Middle frontal gyrus (tissue), 1 donor: ENCODE data around the gene COPB1.

Source experiments
- DNase-seq: peaks from one replicate; pipeline ENCODE4 v3.0.0-alpha.2; 2015; ENCODE audit warnings: low spot score; ENCODE audit errors: extremely low spot score

COPB1 gene

GRCh38 chr11:14506532-14506931 is 6.9 kb upstream of the COPB1 start:
- DNase-seq: no peak

GRCh38 chr11:14503023-14503422 is 3.4 kb upstream of the COPB1 start:
- DNase-seq: no peak

GRCh38 chr11:14502039-14502438 is 2.4 kb upstream of the COPB1 start:
- no peak for DNase-seq

GRCh38 chr11:14500181-14500651 is 605 bp upstream of the COPB1 start:
- no peak for DNase-seq

GRCh38 chr11:14499178-14499559 is 442 bp downstream of the COPB1 start:
- no peak for DNase-seq

- no peak for DNase-seq
Observed at GRCh38 chr11:14480716-14481115, 18.9 kb downstream of the COPB1 start.

GRCh38 chr11:14471127-14471526 is 28.5 kb downstream of the COPB1 start:
- no peak for DNase-seq

- no peak for DNase-seq
Observed at GRCh38 chr11:14463623-14464022, 36.0 kb downstream of the COPB1 start.

GRCh38 chr11:14460147-14460546 is 39.5 kb downstream of the COPB1 start:
- no peak for DNase-seq

- no peak for DNase-seq
Observed at GRCh38 chr11:14458377-14458776, 41.2 kb downstream of the COPB1 start.

- DNase-seq: no peak
Observed at GRCh38 chr11:14455648-14456430, 43.8 kb downstream of the COPB1 start.

- DNase-seq: no peak
Observed at GRCh38 chr11:14454861-14455632, 44.6 kb downstream of the COPB1 start.

- no peak for DNase-seq
Observed at GRCh38 chr11:14451825-14452224, 47.8 kb downstream of the COPB1 start.

- no peak for DNase-seq
Observed at GRCh38 chr11:14449302-14449714, 50.3 kb downstream of the COPB1 start.

- no peak for DNase-seq
Observed at GRCh38 chr11:14448240-14448639, 51.4 kb downstream of the COPB1 start.

- DNase-seq: no peak
Observed at GRCh38 chr11:14446701-14447169, 52.9 kb downstream of the COPB1 start.

GRCh38 chr11:14445542-14446530 is 53.8 kb downstream of the COPB1 start:
- DNase-seq: no peak

- DNase-seq: no peak
Observed at GRCh38 chr11:14444441-14445189, 55.0 kb downstream of the COPB1 start.

GRCh38 chr11:14443638-14444037 is 56.0 kb downstream of the COPB1 start:
- no peak for DNase-seq

GRCh38 chr11:14435717-14436512 is 63.7 kb downstream of the COPB1 start:
- DNase-seq: no peak
